C4-2B (cell line): ENCODE measurements around the gene PPP2R2C.

ENCODE experiments used
- CTCF ChIP-seq: fragments of 450-650 bp; conservative IDR thresholded peaks from 2 replicates; pipeline ENCODE4 v1.5.1; 2017; ENCODE audit warnings: mild to moderate bottlenecking
- ZFX ChIP-seq: fragments of 450-650 bp; IDR thresholded peaks from 2 replicates; pipeline ENCODE4 v1.6.1; 2017

DNA sequence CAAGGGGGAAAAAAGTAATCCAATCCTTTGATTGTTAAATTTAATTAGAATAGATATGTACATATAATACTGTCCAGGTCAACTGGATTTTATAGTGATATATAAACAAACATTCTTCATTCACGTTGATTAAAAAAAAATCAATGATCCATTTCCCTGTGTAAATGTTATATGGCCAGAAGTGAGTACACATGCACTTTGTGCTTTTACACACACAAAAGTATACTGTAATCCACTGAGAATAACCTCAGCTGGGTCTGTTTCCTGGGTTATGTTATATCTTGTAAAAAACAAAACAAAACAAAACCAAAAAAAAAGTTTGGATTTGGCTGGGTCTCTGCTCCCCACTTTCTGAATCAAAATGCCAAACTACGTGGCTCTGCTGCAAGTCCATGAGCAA, 151.1 kb downstream of the PPP2R2C start:
- TF ChIP-seq ZFX, result no peak
- no peak for TF ChIP-seq CTCF
